SK-N-SH treated with all-trans-retinoic acid at 6 μM for 48 hours (cell line): ENCODE results near the gene AHCTF1.

ENCODE experiments used
- ARNTL ChIP-seq: fragments of 450-650 bp; formaldehyde crosslinking; IDR thresholded peaks from 2 replicates; pipeline ENCODE4 v1.5.0; 2020; ENCODE audit warnings: low read depth, mild to moderate bottlenecking, moderate library complexity, borderline replicate concordance
- ISL1 ChIP-seq: fragments of 250-450 bp; sonication (Bioruptor Pico); IDR thresholded peaks from 2 replicates; pipeline ENCODE4 v2.1.2; 2022; ENCODE audit warnings: mild to moderate bottlenecking, moderate library complexity
- PPARA ChIP-seq: fragments of 250-450 bp; sonication (Bioruptor Pico); IDR thresholded peaks from 2 replicates; pipeline ENCODE4 v1.5.0; 2020; ENCODE audit warnings: mild to moderate bottlenecking, borderline replicate concordance
- TCF4 ChIP-seq: fragments of 250-450 bp; sonication (Bioruptor Pico); IDR thresholded peaks from 2 replicates; pipeline ENCODE4 v1.8.0; 2021; ENCODE audit warnings: mild to moderate bottlenecking, moderate library complexity, borderline replicate concordance
- ZC3H10 ChIP-seq: fragments of 250-450 bp; sonication (Bioruptor Pico); IDR thresholded peaks from 2 replicates; pipeline ENCODE4 v1.5.1; 2021; ENCODE audit warnings: mild to moderate bottlenecking, moderate library complexity
- ZFP3 ChIP-seq: fragments of 250-450 bp; sonication (Bioruptor Pico); IDR thresholded peaks from 2 replicates; pipeline ENCODE4 v1.5.0; 2020; ENCODE audit warnings: mild to moderate bottlenecking, moderate library complexity
- ZFP30 ChIP-seq: fragments of 450-650 bp; formaldehyde crosslinking; IDR thresholded peaks from 2 replicates; pipeline ENCODE4 v1.5.0; 2022; ENCODE audit warnings: mild to moderate bottlenecking, moderate library complexity
- ZNF70 ChIP-seq: fragments of 450-650 bp; formaldehyde crosslinking; IDR thresholded peaks from 2 replicates; pipeline ENCODE4 v1.5.0; 2020; ENCODE audit warnings: mild to moderate bottlenecking, moderate library complexity
- TF ChIP-seq, protein P1 (sequence below): fragments of 250-450 bp; sonication (Bioruptor Pico); IDR thresholded peaks from 2 replicates; pipeline ENCODE4 v1.5.1; 2021; ENCODE audit warnings: mild to moderate bottlenecking, moderate library complexity
- TF ChIP-seq, protein P2 (sequence below): fragments of 250-450 bp; sonication (Bioruptor Pico); IDR thresholded peaks from 2 replicates; pipeline ENCODE4 v1.5.1; 2020; ENCODE audit warnings: low read depth, mild to moderate bottlenecking, moderate library complexity
- TF ChIP-seq, protein P3 (sequence below): fragments of 250-450 bp; sonication (Bioruptor Pico); IDR thresholded peaks from 2 replicates; pipeline ENCODE4 v1.5.0; 2020; ENCODE audit warnings: mild to moderate bottlenecking, moderate library complexity
- TF ChIP-seq, protein P4 (sequence below): fragments of 250-450 bp; sonication (Bioruptor Pico); IDR thresholded peaks from 2 replicates; pipeline ENCODE4 v1.8.0; 2021; ENCODE audit warnings: low read depth, mild to moderate bottlenecking, moderate library complexity, borderline replicate concordance

DNA sequence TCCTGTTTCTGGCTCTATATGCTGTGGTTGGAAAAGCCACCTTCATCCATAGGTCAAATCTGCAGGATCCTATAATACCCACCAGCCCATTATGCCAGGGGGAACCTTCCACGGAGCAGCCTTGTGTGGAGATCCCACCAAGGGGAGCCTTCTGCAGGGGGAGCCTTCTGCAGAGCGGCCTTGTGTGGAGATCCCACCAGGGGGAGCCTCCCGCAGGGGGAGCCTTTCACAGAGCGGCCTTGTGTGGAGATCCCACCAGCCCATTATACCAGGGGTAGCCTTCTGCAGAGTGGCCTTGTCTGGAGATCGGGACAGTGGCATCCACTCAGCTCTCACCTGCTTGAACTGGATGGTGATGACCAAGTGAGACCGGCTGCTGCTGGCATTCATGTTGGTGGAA lies 122.3 kb downstream of the AHCTF1 start:
- TF ChIP-seq ZC3H10 (CRISPR knock-in tag) (no peak), PPARA (CRISPR knock-in tag) (no peak), ZFP30 (CRISPR knock-in tag) (no peak), ZNF70 (CRISPR knock-in tag) (no peak), ISL1 (CRISPR knock-in tag) (no peak), ARNTL (CRISPR knock-in tag) (no peak), TCF4 (CRISPR knock-in tag) (no peak), ZFP3 (no peak)
- TF ChIP-seq, protein P1, sequence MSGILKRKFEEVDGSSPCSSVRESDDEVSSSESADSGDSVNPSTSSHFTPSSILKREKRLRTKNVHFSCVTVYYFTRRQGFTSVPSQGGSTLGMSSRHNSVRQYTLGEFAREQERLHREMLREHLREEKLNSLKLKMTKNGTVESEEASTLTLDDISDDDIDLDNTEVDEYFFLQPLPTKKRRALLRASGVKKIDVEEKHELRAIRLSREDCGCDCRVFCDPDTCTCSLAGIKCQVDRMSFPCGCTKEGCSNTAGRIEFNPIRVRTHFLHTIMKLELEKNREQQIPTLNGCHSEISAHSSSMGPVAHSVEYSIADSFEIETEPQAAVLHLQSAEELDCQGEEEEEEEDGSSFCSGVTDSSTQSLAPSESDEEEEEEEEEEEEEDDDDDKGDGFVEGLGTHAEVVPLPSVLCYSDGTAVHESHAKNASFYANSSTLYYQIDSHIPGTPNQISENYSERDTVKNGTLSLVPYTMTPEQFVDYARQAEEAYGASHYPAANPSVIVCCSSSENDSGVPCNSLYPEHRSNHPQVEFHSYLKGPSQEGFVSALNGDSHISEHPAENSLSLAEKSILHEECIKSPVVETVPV (CRISPR knock-in tag): no peak
- TF ChIP-seq, protein P2, sequence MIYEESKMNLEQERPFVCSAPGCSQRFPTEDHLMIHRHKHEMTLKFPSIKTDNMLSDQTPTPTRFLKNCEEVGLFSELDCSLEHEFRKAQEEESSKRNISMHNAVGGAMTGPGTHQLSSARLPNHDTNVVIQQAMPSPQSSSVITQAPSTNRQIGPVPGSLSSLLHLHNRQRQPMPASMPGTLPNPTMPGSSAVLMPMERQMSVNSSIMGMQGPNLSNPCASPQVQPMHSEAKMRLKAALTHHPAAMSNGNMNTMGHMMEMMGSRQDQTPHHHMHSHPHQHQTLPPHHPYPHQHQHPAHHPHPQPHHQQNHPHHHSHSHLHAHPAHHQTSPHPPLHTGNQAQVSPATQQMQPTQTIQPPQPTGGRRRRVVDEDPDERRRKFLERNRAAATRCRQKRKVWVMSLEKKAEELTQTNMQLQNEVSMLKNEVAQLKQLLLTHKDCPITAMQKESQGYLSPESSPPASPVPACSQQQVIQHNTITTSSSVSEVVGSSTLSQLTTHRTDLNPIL (CRISPR knock-in tag): no peak
- TF ChIP-seq, protein P3, sequence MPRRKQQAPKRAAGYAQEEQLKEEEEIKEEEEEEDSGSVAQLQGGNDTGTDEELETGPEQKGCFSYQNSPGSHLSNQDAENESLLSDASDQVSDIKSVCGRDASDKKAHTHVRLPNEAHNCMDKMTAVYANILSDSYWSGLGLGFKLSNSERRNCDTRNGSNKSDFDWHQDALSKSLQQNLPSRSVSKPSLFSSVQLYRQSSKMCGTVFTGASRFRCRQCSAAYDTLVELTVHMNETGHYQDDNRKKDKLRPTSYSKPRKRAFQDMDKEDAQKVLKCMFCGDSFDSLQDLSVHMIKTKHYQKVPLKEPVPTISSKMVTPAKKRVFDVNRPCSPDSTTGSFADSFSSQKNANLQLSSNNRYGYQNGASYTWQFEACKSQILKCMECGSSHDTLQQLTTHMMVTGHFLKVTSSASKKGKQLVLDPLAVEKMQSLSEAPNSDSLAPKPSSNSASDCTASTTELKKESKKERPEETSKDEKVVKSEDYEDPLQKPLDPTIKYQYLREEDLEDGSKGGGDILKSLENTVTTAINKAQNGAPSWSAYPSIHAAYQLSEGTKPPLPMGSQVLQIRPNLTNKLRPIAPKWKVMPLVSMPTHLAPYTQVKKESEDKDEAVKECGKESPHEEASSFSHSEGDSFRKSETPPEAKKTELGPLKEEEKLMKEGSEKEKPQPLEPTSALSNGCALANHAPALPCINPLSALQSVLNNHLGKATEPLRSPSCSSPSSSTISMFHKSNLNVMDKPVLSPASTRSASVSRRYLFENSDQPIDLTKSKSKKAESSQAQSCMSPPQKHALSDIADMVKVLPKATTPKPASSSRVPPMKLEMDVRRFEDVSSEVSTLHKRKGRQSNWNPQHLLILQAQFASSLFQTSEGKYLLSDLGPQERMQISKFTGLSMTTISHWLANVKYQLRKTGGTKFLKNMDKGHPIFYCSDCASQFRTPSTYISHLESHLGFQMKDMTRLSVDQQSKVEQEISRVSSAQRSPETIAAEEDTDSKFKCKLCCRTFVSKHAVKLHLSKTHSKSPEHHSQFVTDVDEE: no peak
- TF ChIP-seq, protein P4, sequence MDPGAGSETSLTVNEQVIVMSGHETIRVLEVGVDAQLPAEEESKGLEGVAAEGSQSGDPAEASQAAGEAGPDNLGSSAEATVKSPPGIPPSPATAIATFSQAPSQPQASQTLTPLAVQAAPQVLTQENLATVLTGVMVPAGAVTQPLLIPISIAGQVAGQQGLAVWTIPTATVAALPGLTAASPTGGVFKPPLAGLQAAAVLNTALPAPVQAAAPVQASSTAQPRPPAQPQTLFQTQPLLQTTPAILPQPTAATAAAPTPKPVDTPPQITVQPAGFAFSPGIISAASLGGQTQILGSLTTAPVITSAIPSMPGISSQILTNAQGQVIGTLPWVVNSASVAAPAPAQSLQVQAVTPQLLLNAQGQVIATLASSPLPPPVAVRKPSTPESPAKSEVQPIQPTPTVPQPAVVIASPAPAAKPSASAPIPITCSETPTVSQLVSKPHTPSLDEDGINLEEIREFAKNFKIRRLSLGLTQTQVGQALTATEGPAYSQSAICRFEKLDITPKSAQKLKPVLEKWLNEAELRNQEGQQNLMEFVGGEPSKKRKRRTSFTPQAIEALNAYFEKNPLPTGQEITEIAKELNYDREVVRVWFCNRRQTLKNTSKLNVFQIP (CRISPR knock-in tag): no peak
